22Rv1 (cell line): ENCODE results near the gene TTC28.

Experiments
- CTCF ChIP-seq: fragments of 450-650 bp; IDR thresholded peaks from 2 replicates; pipeline ENCODE4 v1.5.1; 2017; ENCODE audit warnings: mild to moderate bottlenecking
- ZFX ChIP-seq: fragments of 450-650 bp; IDR thresholded peaks from 2 replicates; pipeline ENCODE4 v1.6.1; 2017; ENCODE audit warnings: antibody characterized with exemption, borderline replicate concordance

DNA sequence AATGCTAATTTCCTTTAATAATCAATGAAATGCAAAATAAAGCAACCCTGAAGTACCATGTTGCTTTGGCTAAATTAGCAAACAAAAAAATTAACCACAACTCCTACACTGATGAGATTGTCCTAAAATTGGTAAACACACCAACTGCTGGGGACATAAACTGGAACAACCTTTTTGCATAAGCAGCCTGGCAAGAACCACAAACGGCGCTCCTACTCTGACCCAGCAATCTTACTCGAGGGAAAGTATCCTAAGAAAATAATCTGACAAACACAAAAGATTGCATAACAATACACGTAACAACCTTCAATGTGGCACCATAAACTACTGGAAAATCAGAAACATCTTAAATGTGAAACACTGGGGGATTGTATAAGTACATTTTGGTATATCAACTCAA is 570.8 kb downstream of the TTC28 start:
- TF ChIP-seq CTCF: no peak
- no peak for TF ChIP-seq ZFX
